HEK293 (cell line): ENCODE results near the gene ZNRF2.

ENCODE experiments used
- CTCF ChIA-PET: fragments of 350-600 bp; formaldehyde crosslinking; extraction: SDS; loops from one replicate; lab custom pipeline; 2021; ENCODE audit warnings: antibody characterized with exemption; lab: Yijun Ruan, JAX
- POLR2A ChIA-PET: fragments of 300-600 bp; formaldehyde crosslinking; extraction: SDS; loops from one replicate; lab custom pipeline; 2020; ENCODE audit warnings: antibody characterized with exemption, inconsistent platforms; lab: Yijun Ruan, JAX
- H3K27ac ChIP-seq: fragments of 200-500 bp; sonication (Bioruptor generic); 2 replicates; pipeline ENCODE4 v1.5.1; 2014; ENCODE audit warnings: low read depth, low read length, control low read depth, inconsistent platforms; ENCODE audit errors: extremely low read depth
- H3K36me3 ChIP-seq, 2 experiments: fragments of 200-500 bp in 1 of 2; sonication (Bioruptor generic) in 1 of 2; 1 replicate in 1 of 2; 2 replicates in 1 of 2; pipeline ENCODE4 v1.5.1; 2014 to 2017; ENCODE audit warnings: inconsistent platforms in 2 of 2, low read length in 2 of 2; ENCODE audit not compliant: control insufficient read depth in 2 of 2, insufficient read depth in 1 of 2
- H3K4me1 ChIP-seq: fragments of 200-500 bp; sonication (Bioruptor generic); 2 replicates; pipeline ENCODE4 v1.5.1; 2014; ENCODE audit warnings: mild to moderate bottlenecking, low read length, inconsistent platforms; ENCODE audit not compliant: control insufficient read depth, insufficient read depth
- H3K4me3 ChIP-seq: 2 replicates; pipeline ENCODE4 v1.5.1; 2011; ENCODE audit warnings: low read depth, mild to moderate bottlenecking, control low read depth, low read length, moderate library complexity
- H3K9me3 ChIP-seq: fragments of 200-500 bp; sonication (Bioruptor generic); 2 replicates; pipeline ENCODE4 v1.5.1; 2014; ENCODE audit warnings: low read depth, low read length, inconsistent platforms; ENCODE audit not compliant: control insufficient read depth, insufficient read depth
- KLF7 ChIP-seq: fragments of 450-650 bp; formaldehyde crosslinking; IDR thresholded peaks from 2 replicates; pipeline ENCODE4 v1.5.1; 2016; ENCODE audit warnings: missing biosample characterization, missing genetic modification characterization, borderline replicate concordance
- SCRT1 ChIP-seq: fragments of 450-650 bp; formaldehyde crosslinking; IDR thresholded peaks from 2 replicates; pipeline ENCODE4 v1.5.1; 2016; ENCODE audit warnings: missing biosample characterization, missing genetic modification characterization, borderline replicate concordance
- SCRT2 ChIP-seq: fragments of 450-650 bp; formaldehyde crosslinking; IDR thresholded peaks from 2 replicates; pipeline ENCODE4 v1.5.1; 2016; ENCODE audit warnings: missing biosample characterization, missing genetic modification characterization
- SP3 ChIP-seq: fragments of 450-650 bp; formaldehyde crosslinking; IDR thresholded peaks from 2 replicates; pipeline ENCODE4 v1.5.1; 2016; ENCODE audit warnings: missing biosample characterization, missing genetic modification characterization
- ZBTB1 ChIP-seq: fragments of 450-650 bp; formaldehyde crosslinking; IDR thresholded peaks from 2 replicates; pipeline ENCODE4 v1.5.1; 2016; ENCODE audit warnings: missing biosample characterization, missing genetic modification characterization
- ZIC2 ChIP-seq: fragments of 450-650 bp; formaldehyde crosslinking; IDR thresholded peaks from 2 replicates; pipeline ENCODE4 v1.5.1; 2016; ENCODE audit warnings: missing biosample characterization, missing genetic modification characterization
- ZNF132 ChIP-seq: fragments of 450-650 bp; formaldehyde crosslinking; IDR thresholded peaks from 2 replicates; pipeline ENCODE4 v1.5.1; 2017; ENCODE audit warnings: missing biosample characterization, missing genetic modification characterization, borderline replicate concordance
- ZNF133 ChIP-seq: fragments of 450-650 bp; formaldehyde crosslinking; IDR thresholded peaks from 2 replicates; pipeline ENCODE4 v1.5.1; 2016; ENCODE audit warnings: missing biosample characterization, missing genetic modification characterization
- ZNF157 ChIP-seq: fragments of 450-650 bp; formaldehyde crosslinking; IDR thresholded peaks from 2 replicates; pipeline ENCODE4 v1.5.1; 2016; ENCODE audit warnings: missing biosample characterization, missing genetic modification characterization
- ZNF248 ChIP-seq: fragments of 450-650 bp; formaldehyde crosslinking; IDR thresholded peaks from 2 replicates; pipeline ENCODE4 v1.5.1; 2017; ENCODE audit warnings: missing biosample characterization, missing genetic modification characterization
- ZNF394 ChIP-seq: fragments of 450-650 bp; formaldehyde crosslinking; IDR thresholded peaks from 2 replicates; pipeline ENCODE4 v1.5.1; 2016; ENCODE audit warnings: missing biosample characterization, missing genetic modification characterization, mild to moderate bottlenecking, moderate library complexity, borderline replicate concordance
- ZNF404 ChIP-seq: fragments of 450-650 bp; formaldehyde crosslinking; IDR thresholded peaks from 2 replicates; pipeline ENCODE4 v1.5.1; 2017; ENCODE audit warnings: missing biosample characterization, missing genetic modification characterization
- ZNF416 ChIP-seq: fragments of 450-650 bp; formaldehyde crosslinking; IDR thresholded peaks from 2 replicates; pipeline ENCODE4 v1.5.1; 2016; ENCODE audit warnings: missing biosample characterization, missing genetic modification characterization
- ZNF433 ChIP-seq: fragments of 450-650 bp; formaldehyde crosslinking; IDR thresholded peaks from 2 replicates; pipeline ENCODE4 v1.5.1; 2016; ENCODE audit warnings: missing biosample characterization, missing genetic modification characterization, low read depth
- ZNF514 ChIP-seq: fragments of 450-650 bp; formaldehyde crosslinking; IDR thresholded peaks from 2 replicates; pipeline ENCODE4 v1.5.1; 2016; ENCODE audit warnings: missing biosample characterization, missing genetic modification characterization
- ZNF596 ChIP-seq: fragments of 450-650 bp; IDR thresholded peaks from 2 replicates; pipeline ENCODE4 v1.5.0; 2018; ENCODE audit warnings: missing biosample characterization, mild to moderate bottlenecking, missing genetic modification characterization, moderate library complexity
- ZNF707 ChIP-seq: fragments of 450-650 bp; formaldehyde crosslinking; IDR thresholded peaks from 2 replicates; pipeline ENCODE4 v1.5.1; 2016; ENCODE audit warnings: missing biosample characterization, missing genetic modification characterization
- ZNF830 ChIP-seq: fragments of 450-650 bp; IDR thresholded peaks from 2 replicates; pipeline ENCODE4 v1.5.0; 2018; ENCODE audit warnings: missing biosample characterization, missing genetic modification characterization, low read depth, mild to moderate bottlenecking, moderate library complexity
- TF ChIP-seq, protein P1 (sequence below): fragments of 450-650 bp; formaldehyde crosslinking; IDR thresholded peaks from 2 replicates; pipeline ENCODE4 v1.5.1; 2017; ENCODE audit warnings: missing biosample characterization, missing genetic modification characterization
- TF ChIP-seq, protein P2 (sequence below): fragments of 450-650 bp; formaldehyde crosslinking; optimal IDR thresholded peaks from 2 replicates; pipeline ENCODE3; 2016; ENCODE audit warnings: missing biosample characterization, mild to moderate bottlenecking, missing genetic modification characterization
- TF ChIP-seq, protein P3 (sequence below): fragments of 450-650 bp; IDR thresholded peaks from 2 replicates; pipeline ENCODE4 v1.5.1; 2018; ENCODE audit warnings: missing biosample characterization, mild to moderate bottlenecking, missing genetic modification characterization
- TF ChIP-seq, protein P4 (sequence below): fragments of 450-650 bp; formaldehyde crosslinking; IDR thresholded peaks from 2 replicates; pipeline ENCODE4 v1.5.1; 2016; ENCODE audit warnings: missing biosample characterization, missing genetic modification characterization, borderline replicate concordance

ZNRF2 gene

DNA sequence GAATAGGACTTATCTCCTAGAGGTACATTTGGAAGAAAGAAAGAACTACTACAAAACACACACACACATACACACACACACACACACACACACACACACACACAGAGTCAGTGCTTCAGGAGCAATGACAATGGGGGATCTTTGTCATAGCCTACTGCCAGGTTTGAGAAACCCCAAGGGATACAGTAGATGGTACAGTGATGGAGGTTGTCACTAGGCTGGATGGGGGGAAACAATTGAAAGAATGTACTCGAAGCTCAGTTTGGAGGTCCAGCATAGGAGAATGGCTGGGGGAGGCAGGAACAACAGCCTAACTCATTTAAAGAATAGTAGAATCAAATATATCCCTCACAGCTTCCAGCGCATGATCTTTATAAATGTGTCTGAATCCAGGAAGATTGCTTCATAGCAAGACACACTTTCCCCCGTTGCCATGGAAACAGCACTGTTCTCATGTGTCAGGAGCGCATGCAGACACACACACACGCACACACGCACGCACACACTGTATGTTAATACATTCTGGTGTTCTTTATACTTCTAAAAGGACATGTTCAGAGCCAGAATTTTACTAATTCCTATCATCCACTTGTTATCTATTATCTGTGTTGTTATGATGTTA is 32.6 kb upstream of the ZNRF2 start:
- Histone ChIP-seq H3K9me3 (no peaks in the 10 kb centered on the region), H3K36me3 (no peaks in the 10 kb centered on the region), H3K27ac (no peak overlapping the region), H3K4me3 (no peak overlapping the region), H3K4me1 (no peaks in the 10 kb centered on the region)
- ChIA-PET POLR2A (interaction anchor here (0.9 kb wide), 1 partner anchor 138 kb away, joined by 4 read pairs; no protein-coding TSS in a partner anchor), CTCF (interaction anchor here (0.6 kb wide), 1 partner anchor 330 kb away, joined by 3 read pairs; no protein-coding TSS in a partner anchor)
- TF ChIP-seq SP3 (tag by site-specific recombination) (no peak), ZIC2 (tag by site-specific recombination) (no peak), SCRT2 (tag by site-specific recombination) (no peak), ZNF248 (no peak)
- TF ChIP-seq, protein P1, sequence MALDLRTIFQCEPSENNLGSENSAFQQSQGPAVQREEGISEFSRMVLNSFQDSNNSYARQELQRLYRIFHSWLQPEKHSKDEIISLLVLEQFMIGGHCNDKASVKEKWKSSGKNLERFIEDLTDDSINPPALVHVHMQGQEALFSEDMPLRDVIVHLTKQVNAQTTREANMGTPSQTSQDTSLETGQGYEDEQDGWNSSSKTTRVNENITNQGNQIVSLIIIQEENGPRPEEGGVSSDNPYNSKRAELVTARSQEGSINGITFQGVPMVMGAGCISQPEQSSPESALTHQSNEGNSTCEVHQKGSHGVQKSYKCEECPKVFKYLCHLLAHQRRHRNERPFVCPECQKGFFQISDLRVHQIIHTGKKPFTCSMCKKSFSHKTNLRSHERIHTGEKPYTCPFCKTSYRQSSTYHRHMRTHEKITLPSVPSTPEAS (tag by site-specific recombination): peak; percentile 17; the same call in 1 of the 2 replicates

DNA sequence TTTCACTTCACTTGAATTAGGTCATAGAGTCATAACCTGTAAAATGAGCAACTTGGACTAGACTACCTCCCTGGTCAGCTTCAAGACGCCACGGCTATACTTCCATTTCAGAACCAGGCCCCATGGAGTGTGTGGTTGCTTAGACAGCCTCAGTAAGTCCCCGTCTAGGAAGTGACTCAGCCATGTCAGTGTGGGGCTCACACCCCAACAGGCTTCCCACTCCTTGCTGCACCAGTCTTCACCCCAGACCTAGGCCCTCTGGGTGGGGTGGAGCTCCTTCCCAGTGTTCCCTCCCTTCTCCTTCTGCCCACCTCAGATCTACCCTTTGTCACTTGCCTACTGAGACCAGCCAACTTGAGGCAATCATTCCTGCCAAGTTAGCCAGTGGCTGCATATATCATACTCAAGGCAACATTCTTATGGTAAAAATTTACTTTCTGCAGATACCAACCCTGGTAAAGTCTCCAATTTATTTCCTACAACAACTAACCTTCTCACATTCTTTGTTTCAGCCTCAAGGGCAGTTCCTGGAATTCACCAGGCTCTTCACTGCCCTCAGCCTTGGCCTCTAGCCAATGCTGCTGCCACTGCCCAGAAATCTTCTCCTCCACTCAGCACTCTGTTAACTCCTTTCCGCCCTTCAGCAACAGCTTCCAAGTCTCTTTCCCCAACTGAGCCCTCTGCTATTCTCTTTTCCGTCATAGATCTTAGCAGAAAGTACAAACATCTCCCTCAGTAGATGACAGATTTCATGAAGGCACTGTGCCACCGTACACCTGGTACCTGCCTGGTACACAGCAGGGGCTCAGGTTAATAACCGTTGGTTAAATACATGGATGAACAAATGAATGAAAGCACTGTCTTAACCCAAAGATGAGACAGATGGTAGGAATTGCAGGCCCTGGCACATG is 31.3 kb upstream of the ZNRF2 start:
- ChIA-PET POLR2A (no interaction called here), CTCF (interaction anchor here (0.6 to 1.3 kb wide), 2 partner anchors 24 to 30 kb away, joined by 3 to 4 read pairs; no protein-coding TSS in a partner anchor)
- H3K36me3 ChIP-seq: no peaks in the 10 kb centered on the region
- no peaks in the 10 kb centered on the region for H3K9me3 ChIP-seq
- TF ChIP-seq KLF7 (tag by site-specific recombination) (no peak), ZNF404 (no peak), ZNF707 (tag by site-specific recombination) (no peak), ZBTB1 (tag by site-specific recombination) (no peak), ZNF830 (tag by site-specific recombination) (no peak), SCRT1 (tag by site-specific recombination) (no peak), ZNF133 (tag by site-specific recombination) (no peak), ZNF416 (tag by site-specific recombination) (no peak), ZNF433 (tag by site-specific recombination) (no peak), ZNF596 (tag by site-specific recombination) (no peak), ZNF394 (tag by site-specific recombination) (no peak), ZNF157 (no peak), ZNF132 (tag by site-specific recombination) (no peak), ZNF514 (tag by site-specific recombination) (no peak)
- TF ChIP-seq, protein P2, sequence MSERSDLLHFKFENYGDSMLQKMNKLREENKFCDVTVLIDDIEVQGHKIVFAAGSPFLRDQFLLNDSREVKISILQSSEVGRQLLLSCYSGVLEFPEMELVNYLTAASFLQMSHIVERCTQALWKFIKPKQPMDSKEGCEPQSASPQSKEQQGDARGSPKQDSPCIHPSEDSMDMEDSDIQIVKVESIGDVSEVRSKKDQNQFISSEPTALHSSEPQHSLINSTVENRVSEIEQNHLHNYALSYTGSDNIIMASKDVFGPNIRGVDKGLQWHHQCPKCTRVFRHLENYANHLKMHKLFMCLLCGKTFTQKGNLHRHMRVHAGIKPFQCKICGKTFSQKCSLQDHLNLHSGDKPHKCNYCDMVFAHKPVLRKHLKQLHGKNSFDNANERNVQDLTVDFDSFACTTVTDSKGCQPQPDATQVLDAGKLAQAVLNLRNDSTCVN (tag by site-specific recombination): no peak
- TF ChIP-seq, protein P1 (tag by site-specific recombination): no peak
- TF ChIP-seq, protein P3, sequence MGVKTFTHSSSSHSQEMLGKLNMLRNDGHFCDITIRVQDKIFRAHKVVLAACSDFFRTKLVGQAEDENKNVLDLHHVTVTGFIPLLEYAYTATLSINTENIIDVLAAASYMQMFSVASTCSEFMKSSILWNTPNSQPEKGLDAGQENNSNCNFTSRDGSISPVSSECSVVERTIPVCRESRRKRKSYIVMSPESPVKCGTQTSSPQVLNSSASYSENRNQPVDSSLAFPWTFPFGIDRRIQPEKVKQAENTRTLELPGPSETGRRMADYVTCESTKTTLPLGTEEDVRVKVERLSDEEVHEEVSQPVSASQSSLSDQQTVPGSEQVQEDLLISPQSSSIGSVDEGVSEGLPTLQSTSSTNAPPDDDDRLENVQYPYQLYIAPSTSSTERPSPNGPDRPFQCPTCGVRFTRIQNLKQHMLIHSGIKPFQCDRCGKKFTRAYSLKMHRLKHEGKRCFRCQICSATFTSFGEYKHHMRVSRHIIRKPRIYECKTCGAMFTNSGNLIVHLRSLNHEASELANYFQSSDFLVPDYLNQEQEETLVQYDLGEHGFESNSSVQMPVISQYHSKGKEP (tag by site-specific recombination): no peak
- TF ChIP-seq, protein P4, sequence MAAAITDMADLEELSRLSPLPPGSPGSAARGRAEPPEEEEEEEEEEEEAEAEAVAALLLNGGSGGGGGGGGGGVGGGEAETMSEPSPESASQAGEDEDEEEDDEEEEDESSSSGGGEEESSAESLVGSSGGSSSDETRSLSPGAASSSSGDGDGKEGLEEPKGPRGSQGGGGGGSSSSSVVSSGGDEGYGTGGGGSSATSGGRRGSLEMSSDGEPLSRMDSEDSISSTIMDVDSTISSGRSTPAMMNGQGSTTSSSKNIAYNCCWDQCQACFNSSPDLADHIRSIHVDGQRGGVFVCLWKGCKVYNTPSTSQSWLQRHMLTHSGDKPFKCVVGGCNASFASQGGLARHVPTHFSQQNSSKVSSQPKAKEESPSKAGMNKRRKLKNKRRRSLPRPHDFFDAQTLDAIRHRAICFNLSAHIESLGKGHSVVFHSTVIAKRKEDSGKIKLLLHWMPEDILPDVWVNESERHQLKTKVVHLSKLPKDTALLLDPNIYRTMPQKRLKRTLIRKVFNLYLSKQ (tag by site-specific recombination): no peak
- no peak overlapping the region for H3K4me3 ChIP-seq
- H3K4me1 ChIP-seq: no peaks in the 10 kb centered on the region
- no peak overlapping the region for H3K27ac ChIP-seq
